Measurements from ENCODE around the gene AMACR.

AMACR gene

DNA sequence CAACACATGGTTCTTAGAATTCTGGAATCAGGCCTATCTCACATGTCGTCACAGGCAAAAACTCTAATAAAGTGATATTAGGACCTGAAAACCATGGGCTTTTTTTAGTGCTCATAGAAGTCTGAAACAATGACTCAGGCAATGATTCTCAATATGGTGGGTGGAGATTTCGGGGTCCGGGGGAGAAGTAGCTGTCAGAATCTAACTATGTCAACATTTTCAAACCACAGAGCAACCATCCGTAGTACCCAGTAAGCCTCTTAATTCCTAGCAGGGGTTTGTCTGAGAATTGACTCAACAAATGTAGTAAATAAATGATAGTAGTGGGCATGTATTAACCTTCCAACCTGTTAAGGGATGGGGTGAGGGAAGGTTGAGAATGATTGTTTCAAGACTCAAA, 2.6 kb downstream of the AMACR start:
- DNase-seq, result no peak

DNA sequence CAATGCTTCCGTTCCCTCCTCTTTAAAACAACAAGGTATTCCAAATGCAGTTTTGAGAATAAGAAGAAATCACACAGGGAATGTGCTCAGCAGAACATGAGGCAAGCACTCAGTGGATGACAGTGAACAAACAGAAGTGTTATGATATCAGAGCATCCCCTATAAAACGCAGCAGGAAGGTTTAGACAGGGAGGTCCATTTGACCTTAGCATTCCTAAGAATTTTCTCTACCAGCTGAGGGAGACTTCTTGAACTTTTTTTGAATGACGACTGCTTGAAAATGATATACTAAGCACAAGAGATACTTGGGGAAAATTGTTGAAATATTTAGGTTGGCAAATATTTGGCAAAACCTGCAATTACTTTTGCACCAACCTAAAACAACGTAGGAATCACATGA, 3.9 kb downstream of the AMACR start:
- DNase-seq, result no peak

DNA sequence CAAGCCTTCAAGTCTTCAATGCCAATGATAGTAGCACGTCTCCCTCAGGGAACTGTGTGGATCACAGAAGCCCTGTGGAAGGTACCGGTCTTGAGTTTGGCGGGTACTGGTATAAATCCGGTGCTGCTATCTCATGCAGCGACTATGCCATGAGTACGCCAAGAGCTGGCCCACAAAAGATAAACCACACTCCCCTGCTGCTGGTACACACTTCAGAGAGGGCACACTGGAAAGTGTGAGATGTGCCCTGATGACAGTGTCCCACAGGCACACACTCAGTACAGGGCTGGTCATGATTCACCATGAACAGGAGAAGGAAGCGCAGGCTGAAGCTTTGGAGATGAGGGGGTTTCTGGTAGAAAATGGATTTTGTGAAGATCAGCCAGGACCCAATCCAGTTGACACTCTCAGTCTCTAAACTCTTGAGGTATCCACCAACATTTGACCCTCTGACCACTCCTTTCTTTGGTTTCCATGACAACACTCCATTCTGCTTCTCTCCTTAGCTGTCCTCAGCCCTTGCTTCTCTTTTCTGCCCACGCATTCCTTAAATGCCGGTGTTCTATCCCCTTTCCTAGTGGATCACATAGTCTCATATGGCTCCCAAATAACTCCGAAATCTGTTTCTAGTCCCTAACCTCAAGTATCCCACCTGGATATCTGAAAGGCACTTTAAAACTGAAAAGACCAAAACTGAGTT, 5.1 kb downstream of the AMACR start:
- DNase-seq, result no peak

DNA sequence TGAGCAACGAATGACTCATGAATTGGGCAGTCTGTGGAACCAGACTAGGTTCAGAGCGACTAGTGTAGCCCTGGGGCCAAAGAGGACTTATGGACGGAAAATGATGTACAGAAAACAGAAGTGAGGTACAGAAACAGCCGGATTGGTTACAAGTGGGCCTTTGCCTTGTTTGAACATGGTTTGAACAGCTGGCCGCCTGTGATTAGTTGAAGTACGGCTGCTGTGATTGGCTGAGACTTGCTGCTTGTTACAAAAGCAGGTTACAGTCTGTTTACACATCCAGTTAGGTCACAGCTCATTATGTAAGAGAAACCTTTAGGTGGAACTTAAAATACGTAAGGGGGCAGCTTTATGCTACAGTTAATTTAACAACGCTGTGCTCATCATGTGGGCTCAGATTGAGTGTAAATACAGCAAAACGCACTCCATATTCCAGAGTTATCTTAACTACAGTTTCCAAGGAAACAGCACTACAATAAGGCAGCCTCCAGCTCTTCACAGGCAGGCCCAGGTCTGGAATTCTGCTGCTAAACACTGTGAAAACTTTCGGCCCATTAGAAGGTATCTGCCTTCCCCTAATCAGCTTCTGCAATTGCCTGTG, 6.5 kb downstream of the AMACR start:
- peak; percentile 99 for DNase-seq

DNA sequence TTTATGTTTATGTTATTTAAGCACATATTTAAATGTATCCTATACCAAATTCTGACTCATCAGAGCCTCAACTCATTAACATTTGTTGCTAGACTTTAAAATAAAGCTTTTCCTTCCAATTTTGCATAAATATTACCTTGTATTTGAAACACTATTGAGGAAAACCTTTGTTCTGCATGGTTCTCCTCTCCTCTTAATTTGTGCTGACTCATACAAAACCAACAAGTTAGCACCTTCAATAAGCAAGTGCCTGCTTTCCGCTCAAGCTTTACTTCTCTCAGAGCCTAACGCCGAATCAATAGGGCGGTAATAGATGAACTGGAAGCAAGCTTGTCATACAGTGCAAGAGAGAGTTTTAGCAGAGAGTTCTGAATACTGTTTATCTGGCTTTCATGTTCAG, 7.9 kb downstream of the AMACR start:
- DNase-seq, result no peak

DNA sequence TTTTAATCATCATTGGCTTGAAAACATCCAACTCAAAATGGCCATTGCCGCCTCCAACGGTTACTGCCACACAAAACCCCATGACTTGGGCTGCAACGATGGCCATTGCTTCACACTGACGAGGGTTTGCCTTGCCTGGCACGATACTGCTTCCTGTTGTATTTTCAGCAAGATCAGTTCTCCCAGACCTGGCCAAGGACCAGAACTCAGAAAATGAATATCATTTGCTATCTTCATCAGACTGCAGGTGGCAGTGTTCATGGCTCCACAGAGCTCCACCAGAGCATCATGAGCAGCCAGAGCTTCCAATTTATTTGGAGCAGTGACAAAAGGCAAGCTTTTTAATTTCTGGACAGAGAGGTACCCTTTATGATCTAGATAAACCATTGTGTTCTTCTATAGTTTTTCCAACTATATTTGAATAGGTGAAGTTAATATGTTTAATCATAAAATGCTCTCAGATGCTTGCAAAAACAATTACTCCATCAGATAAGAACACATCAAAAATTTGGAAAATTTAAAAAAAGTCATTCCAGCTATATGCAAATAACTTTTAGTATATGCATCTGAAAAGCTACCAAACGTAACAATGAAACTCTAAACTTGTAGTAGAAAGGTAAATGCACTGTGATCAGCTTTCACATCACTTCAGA, 10.4 kb downstream of the AMACR start:
- DNase-seq, result peak; percentile 56

DNA sequence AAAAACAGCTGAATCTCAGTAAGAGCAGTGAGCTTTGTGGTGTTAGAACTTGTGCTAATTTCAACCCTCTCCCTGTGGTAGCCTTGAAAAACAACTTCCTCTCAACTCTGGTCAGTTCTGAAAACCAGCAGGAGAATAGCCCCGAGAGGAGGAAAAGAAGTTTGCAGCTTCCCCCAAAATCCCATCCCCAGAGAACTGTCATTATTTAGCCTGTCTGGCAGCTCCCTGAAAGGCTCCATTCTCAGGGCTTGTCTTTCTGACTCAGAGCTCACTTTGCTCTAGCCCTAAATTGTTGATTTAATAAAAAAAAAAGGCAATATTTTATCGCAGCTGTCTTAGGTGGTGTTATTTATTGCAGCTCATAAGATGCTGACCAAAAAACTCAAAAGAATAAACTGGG, 12.0 kb downstream of the AMACR start:
- DNase-seq, result no peak

DNA sequence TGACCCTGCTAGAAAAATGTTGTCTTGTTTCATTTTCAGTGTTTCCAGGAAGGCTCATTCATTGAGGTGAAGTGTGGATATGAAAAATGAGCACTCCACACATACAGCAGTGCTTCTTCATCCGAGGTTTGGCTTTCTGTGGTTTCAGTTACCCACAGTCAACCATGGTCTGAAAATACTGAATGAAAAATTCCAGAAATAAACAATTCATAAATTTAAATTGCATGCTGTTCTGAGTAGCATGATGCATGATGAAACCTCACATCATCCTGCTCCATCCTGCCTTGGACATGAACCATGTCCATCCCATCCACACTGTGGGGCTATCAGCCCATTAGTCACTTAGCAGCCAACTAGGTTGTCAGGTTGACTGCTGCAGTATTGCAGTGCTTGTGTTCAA, 13.0 kb downstream of the AMACR start:
- DNase-seq, result no peak

DNA sequence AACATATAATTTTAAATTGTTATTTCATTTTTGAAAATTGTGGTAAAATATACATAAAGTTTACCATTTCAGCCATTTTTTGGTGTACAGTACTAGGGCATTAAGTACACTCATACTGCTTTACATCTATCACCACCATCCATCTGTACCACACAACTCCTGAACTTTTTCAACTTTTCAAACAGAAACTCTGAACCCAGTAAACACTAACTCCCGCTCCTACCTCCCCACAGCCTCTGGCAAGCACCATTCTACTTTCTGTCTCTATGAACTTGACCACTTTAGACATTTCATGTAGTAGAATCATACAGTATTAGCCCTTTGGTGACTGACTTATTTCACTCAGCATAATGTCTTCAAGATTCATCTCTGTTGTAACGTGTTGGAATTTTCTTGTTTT, 15.0 kb downstream of the AMACR start:
- no peak for DNase-seq

DNA sequence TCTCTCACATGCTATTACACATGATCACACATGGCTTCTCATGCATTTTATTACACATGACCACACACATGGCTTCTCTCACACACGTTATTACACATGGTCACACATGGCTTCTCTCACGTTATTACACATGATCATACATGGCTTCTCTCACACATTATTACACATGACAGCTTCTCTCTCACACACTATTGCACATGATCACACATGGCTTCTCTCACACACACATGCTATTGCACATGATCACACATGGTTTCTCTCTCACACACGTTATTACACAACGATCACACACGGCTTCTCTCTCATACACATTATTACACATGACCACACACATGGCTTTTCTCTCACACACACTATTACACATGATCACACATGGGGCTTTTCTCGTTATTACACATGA, 22.4 kb downstream of the AMACR start:
- no peak for DNase-seq

DNA sequence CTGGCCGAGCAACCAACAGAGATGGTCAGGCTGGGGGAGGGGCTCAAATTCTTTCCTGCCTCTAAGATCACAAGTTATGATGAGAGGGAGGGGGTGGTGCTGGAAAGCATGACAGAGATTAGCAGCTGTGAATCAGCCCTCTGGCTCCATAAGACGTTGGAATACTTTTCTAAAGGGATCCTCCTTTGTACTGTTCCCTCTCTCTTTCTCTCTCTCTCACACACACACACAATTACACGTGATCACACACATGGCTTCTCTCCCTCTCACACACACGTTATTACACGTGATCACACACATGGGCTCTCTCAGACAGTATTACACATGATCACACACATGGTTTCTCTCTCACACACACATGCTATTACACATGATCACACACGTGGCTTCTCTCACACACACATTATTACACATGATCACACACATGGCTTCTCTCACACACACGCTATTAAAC, 23.2 kb downstream of the AMACR start, which contains the start of gene SLC45A2:
Gene SLC45A2 (minus strand): TSS at position 23 of the 454 bp plus-strand sequence. CDS start 110 bp downstream, outside the sequence.
- DNase-seq, result no peak

DNA sequence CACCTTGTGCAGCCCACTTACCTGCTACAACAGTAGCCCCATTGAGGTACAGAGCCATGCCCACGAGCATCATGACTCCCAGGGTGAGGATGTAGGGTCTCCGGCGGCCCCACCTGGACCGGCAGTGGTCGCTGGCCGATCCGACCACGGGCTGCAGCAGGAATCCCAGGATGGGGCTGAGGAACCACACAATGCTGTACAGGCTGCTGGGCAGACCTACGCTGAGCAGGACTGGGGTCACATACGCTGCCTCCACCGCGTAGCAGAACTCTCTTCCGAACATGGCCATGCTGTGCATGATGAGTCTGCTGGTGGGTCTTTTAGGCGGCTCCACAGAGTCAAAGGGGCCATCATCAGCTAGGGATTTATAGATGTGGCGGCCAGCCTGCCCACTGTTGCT, 23.7 kb downstream of the AMACR start:
- no peak for DNase-seq

DNA sequence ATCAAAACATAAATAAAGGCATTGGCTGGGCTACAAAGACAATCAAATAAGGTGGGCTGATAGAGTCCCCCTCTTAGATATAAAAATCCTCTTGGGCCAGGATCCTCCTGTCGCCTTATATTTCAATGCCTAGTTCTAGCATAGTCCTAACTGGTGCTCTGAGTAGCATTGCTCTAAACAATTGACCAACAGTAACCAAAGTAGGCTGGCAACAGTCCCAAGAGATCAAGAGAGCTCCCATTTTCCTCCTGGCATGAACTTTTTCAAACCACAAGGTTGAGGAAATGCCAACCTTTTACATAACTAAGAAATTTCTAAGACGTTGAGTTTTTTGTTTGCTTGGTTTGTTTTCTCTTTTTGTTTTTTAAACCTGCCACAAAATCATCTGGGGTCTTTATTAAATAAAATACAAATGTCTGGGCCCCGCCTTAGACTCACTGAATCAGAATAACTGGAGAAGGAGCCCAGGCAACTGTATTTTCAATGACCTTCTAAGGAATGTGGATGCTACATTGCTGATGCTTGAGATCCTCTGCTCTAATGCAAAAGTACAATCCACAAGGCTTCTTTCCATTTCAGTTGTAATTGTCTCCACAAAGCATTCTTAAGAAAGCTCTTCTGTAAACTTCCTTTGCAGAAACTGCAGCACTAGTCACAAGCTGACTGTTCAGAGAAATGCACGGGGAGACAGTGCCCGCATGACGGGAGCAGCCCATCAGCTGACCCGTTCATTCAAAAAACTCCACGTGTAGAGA, 26.3 kb downstream of the AMACR start:
- no peak for DNase-seq

DNA sequence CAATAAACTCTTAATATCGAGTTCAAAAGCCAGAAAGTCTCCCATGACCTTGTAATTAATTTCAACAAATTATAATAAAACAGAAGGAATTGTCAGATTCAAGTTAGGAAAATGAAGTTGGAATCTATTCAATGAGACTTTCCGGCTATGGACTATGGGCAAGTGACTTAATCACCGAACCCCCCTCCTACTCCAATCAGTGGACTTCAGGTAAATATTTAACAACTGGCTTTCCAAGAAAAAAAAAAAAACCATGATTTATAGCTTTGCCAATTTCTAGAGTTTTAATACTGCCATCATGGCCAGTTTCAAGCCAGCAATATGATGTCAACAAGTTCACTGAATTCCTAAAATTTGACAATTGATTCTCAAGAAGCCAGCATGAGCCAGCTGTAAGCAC, 27.8 kb downstream of the AMACR start:
- no peak for DNase-seq

DNA sequence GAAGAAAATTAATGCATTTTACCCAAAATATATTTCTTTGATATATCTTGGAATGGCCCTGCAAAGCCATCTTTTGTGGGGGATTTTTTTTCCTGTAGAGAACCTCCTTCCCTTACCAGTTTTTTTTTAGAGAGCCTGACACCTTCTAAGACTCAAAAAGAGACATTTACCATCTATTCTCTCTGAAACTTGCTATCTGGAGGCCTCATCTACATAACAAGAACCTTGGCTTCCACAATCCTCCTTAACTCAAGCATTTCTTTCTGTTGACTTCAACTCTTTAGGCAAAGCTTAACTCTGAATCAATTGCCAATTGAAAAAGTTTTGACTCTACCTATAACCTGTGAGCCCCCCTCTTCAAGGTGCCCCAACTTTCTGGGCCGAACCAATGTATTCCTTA, 29.5 kb downstream of the AMACR start:
- no peak for DNase-seq

DNA sequence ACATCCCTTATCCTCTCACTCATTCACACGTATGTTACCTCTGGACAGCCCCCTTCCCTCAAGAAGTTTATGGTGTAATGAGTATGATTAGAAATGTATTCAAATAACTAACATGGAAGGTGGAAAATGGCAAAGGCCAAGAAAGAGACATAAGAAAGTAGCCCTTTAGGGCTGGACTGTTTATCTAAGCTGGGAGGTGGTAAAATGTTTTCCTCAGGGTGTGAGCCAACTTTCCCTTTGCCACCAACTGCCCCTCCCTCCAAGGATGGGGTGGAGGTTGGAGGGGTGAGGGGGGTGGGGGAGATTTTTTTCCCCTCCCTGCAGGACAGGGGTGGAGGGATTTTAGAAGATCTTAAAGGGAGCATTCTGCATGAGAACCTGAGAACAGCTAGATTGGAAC, 31.5 kb downstream of the AMACR start:
- DNase-seq, result no peak

DNA sequence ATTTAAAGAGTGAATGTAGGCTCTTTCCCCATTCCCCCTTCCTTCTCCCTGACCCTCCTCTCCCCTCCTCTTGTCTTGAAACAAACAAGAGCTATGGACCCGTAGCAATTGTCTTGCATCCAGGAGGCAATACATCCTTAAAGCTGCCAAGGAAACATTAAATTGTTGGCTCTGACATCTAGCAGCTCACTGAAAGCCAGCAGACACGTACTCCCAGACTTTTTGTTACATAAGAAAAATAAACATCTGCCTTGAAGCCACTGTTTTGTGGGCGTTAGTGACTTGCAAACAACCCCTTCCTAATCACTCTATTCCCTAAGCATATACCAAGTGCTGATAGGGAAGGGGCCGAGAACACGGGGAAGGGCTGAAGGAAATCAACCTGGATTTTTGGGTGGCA, 32.0 kb downstream of the AMACR start:
- DNase-seq, result no peak

DNA sequence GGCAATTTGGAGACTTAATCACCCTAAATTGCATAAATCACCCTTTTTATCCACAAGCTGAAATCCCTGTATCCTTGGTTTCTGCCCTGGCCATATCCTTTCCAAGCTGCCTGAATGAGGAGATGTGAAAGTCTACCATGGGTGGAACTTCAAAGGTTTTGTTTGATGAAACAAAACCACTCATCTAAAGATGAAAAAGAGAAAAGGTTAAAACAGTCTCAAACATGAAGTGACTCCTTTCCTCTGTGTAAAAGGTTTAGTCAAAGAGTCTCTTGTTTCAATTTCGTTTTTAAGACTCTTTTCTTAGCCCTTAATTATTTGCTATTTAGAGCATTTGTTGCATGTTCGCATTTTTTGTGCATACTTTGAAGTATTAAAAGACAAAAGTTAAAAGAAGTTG, 34.6 kb downstream of the AMACR start:
- no peak for DNase-seq

DNA sequence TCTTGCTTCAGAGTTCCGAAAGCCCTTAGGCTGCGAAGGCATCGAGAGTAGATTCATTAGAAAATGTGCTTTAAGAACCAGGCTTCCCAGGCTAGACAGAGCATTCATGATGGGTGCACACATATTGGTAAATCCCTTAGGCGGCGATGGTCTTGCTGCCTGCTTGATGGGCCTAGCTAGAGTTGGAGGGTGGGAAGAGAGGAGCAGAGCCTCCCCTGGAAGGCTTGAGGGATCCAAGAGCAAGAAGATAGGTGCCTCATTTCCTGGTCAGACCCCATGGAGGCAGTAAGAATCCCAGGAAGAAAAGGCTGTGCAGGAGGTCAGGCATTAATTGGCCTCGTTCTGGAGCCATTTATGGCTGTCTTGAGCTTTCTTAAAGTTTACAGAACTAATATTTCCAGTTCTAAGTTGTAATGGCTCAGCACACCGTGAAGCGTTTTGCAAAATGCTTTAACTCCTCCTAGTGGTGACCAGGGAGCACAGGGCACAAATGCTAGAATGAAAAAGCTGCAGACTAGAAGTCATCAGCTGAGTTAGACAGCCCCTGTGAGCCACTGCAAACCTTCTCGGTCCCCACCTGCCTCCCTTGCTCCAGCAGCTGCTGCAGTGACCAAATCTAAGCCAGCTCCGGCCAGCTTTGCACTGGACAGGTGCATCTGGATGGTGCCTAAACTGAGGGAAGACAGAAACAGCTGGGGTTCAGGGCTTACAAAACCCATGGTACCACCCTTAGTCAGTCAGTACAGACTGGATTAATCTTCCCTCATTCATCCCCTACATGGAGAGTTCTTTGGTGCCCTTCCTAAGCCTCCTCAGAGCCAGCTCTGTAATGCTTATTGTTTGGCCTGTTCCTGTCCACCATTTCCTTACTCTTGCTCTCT, 38.0 kb downstream of the AMACR start:
- DNase-seq, result peak; percentile 36

DNA sequence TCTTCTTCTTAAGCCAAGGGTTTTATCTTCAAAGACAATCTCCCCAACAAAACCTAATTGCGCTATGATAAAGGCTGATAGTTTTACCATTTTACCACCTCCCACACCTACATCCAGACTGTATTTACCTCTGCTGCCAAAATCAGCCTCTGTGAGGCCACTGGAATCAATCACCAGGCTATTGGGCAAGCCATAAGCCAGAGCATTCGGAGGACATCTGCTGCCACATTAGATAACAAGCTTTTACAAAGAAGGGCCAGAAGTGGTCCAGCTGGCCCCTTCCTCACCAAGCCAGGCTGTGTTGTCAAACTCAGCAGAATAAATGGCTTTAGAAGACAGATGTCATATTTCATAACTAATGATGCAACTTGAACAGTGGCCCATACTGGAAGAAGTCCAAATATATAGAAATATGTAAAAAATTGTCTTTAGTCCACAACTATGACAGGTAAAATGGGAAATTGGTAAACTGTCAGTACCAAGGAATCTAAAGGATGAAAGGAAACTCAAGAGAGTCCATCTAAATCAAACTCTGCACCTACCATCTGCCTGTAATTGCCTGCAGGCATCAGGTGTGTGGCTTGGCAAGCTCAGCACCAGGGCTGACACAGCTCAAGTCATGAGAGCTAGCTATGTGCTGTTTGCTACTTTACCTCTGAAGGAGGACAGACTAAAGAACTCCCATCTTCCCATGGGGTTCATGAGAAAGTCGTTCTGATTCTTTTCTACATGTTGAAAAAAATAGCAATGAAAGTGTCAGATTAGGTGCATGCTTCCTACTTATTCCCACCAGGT, 39.4 kb downstream of the AMACR start:
- peak; percentile 84 for DNase-seq

DNA sequence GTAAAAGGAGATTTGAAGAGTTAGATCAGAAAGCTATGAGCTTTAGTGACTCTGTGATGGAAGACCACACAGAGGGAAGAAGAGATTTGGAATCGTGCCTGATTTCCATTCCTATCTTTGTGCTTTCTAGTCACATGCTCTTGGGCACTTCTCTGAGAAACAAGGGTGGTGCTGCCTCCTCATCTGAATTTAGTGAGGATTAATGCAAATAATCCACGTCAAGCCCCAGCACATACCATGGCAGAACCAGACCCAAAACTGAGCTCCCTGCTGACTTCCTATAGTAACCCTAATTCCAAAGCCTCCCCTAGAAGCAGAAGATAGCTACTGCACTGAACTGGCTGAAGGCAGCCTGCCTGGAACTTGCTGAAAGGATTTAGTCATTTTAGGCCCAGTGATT, 41.0 kb downstream of the AMACR start:
- DNase-seq, result no peak
